GM21367 (cell line): ENCODE data around the gene OSM.
"Not testable (repeated sequence)": the region's sequence is repeated elsewhere in the genome, so short reads cannot be mapped to it uniquely, and the experiment has no call there.

Experiments
- ATAC-seq: cut with Tn5 transposase; IDR thresholded peaks from one replicate; pipeline ENCODE4 v1.9.1; 2021; ENCODE audit not compliant: unreplicated experiment

Gene OSM

DNA sequence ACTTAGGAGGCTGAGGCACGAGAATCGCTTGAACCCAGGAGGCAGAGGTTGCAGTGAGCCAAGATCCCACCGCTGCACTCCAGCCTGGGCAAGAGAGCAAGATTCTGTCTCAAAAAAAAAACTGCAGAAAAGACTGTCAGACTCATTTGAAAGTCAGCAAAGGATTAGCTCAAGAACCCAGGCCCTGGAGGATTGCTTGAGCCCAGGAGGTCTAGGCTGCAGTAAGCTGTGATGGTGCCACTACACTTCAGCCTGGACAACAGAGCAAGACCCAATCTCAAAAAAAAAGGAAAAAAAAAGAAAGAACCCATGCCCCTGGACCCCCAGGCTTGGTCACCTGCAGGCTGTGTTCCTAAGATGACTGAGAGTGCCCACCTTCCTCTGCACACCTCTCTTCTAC is 36.3 kb downstream of the OSM start:
- ATAC-seq, result no peak

DNA sequence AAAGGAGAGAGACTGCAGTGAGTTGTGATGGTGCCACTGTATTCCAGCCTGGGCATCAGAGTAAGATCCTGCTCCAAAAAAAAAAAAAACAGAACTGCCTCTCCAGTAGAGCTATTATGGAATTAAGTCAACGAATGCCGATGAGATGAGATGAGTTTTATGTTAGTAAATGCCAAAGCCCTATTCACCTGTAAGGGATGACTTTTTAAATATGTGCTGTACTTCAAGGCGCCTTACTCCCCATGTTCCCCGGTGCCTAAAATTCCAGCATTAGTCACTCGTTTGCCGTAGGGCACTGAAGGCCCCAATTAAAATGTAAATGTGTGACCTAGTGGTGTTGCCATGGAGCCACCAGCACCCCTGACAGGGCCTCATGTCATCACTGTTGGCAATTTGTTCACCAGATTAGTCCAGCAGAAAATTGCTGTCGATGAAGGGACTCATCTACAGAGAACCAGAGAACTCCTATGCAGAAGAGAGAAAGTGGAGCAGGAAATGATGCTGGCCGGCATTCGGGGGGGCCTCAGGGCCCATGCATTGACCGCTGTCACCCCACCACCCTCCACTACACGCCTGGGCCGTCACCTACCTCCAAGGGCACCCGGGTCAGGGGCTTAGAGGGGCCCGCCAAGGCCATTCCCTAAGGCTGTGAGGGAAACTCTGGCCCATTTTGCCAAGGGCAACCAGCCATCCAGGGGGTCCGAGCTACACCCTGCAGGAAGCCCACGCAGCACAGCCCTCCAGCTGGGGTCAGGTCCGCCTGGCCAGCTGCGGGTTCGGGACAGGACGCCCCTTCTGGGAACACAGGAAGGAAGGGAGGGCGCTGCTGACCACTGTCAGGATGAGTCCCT is 37.9 kb downstream of the OSM start:
- no peak for ATAC-seq

DNA sequence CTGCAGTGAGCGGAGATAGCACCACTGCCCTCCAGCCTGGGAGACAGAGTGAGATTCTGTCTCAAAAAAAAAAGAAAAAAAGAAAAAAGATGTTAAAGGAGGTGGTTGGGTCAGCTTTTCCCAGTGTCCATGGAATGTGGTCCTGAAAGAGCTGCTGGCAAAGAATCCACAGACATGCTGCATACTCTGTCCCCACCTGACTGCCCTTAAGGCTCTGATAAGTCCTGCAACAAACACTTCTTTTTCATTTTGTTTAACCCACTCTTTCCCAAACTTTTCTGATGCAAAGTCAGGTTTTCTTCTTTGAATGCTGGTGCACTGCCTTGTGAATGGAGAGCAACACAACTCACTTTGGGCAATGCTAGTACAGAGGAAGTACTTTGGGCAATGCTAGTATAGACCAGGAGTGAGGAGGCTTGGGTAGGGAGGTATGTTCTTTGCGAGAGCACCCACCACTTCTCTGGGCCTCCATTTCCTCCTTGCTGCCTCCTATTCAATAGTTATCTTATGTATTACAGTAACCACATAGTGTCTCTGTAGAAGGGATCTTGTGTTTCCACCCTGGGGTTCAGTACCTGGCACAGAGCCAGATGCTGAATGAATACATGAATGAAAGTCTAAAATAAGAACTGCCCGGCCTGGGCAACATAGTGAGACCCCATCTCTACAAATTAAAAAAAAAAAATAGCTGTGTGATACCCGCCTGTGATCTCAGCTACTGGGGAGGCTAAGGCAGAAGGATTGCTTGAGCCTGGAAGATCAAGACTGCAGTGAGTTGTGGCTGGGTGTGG is 39.0 kb downstream of the OSM start:
- no peak for ATAC-seq

DNA sequence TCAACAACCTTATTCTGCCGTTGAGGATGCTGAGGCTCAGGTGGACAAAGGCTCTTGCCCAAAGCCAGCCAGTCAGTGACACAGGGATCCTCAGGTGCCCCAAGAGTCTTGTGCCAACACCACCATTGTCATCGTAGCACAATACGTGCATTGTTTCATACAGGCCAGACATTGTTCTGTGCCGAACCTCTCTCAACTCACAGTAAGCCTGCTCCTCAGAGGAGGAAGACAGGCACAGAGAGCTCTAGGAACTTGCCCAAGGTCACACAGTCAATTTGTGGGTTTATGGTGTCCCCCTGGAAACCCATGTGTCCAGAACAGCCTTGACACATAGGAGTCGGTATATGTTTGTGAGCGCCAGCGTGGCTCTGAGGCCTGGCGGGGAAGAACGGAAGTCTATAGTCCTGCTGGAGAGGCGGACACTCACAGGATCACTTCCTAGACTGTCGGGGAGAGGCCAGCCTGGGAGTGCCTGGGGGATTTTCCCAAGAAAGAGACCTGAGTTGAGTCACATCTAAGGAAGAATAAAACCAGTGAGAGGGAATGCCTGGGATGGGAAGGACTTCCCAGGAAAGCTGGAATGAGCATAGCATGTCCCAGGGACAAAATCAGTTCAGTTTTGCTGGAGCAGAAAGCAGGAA is 40.3 kb downstream of the OSM start:
- no peak for ATAC-seq

DNA sequence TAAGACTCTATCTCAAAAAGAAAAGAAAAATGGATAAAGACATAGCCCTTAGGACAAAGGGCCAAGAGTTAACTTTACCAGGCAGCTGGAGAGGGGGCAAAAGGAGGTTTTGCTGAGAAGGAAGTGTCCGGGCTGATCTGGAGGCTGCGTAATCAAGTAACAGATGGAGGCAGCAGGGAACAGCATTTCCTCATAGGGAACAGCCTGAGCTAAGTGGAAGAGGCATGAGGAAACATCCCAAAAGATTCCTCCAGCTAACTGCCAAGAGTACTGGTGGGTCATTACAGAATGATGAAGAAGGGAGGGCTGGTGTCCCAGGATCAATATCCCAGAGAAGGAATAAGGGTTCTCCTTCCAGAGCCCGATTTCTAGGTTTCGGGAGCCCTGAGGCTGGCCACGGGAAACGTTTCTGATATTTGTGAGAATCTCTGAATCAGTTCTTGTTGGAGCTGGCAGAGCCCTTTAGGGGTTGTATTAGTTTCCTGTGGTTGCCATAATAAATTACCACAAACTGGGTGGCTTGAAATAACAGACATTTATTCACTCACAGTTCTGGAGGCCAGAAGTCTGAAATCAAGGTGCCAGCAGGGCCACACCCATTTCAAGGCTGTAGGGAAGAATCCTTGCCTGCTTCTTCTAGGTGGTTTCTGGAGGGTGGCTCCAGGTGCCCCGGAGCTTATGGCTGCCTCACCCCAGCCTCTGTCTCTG is 41.3 kb downstream of the OSM start:
- ATAC-seq, result no peak

DNA sequence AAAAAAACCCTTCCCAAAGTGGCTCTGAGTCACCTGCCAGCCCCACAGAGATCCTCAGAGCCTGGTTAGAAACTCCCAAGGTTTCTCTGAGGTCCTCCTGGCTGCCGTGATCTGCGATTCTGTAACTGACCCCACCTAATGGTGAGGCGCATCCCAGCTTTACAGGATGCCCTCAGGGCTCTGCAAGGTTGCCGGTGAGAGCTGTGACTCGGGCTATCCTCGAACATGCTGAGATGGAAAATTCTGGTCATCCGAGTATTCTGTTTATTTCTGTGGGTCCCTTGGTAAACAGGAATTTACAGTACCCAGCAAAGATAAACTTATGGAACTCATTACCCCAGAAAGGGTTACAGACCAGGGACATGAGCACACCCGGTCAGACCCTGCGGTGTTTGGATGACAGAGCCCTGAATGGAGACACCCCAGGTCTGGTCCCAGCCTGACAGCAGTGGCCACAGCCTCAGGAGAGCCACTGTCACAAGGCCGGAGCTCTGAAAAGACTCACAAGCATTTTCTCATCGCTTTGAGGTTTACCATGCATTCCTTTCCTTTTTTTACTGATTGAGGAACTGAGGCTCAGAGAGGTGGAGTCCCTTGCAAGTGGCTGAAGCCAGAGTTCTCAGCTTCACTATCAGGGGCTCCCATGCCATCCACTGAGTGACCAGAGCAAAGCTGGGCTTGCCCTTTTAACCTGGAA is 42.3 kb downstream of the OSM start:
- ATAC-seq, result no peak

DNA sequence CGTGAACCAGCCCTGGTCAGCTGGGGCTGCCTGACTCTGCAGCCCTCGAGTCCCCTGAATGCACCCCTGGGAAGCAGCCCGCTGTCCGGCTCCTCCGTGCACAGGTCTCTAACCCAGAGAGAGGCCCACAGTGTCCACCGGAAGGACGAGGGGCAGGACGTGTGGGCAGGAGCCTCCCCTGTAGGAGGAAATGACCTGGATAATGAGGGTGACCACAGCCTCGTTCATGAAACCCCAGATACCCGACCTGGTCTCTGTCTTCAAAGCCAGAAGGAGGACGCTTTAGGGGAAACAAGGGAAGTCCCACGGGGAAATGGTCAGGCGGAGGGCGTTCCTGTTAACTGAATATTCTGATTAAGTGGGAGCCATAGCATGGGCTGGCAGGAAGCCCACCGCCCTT is 43.3 kb downstream of the OSM start:
- ATAC-seq, result no peak

DNA sequence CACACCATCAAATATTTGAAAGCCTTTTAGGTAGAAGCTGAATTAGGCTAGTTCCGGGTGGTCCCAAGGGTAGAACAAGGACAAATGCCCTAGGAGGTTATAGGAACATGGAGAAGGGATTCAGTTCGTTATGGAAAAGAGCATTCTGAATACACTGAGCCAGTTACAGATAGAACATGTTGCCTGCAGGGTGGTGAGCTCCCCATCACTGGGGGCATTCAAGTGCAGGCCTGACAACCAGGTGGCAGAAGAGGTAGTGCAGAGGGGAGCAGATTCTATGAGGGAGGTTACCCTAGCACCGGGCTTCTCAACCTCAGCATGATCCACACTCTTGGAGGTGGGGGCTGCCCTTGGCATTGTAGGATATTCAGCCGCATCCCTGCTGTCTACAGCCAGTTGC is 44.3 kb downstream of the OSM start:
- ATAC-seq, result no peak

DNA sequence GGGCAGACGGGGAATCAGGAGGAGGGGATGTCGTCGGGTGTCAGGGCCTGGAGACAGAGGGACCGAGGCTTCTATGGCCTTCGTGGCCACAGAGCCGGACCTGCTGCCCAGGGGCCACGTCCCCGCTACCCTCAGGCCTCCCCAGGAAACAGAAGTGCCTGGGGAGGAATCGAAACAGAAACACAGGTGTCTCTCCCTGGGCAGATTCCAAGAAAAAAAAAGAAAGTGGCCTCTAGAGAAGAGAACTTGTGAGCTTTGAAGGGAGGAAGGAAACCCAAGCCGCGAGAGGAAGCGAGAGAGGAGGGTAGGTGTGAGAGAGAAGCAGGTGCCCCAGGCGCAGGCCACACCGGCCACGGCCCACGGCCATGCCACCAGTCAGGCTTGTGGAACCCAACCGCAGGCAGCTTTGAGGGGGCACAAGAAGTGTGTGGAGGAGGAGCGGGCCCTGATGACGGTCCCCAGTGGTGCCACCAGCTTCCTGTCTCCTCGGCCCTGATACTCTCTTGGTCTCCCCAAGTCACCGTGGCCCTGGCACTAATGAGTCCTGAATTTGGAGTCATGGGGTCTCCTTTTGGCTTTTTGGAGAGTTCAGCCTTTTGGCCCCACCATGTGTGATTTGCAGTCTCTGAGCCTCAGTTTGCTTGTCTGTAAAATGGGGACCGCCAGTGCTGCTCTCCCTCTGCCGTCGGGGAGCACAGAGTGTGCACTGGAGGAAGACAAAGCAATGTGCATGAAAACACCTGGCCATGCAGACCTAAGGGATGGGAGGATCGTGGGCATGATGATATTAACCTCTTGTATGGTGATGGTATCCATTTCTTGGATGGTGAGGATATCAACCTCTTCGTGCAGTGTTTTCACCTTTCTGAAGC is 45.3 kb downstream of the OSM start:
- no peak for ATAC-seq

DNA sequence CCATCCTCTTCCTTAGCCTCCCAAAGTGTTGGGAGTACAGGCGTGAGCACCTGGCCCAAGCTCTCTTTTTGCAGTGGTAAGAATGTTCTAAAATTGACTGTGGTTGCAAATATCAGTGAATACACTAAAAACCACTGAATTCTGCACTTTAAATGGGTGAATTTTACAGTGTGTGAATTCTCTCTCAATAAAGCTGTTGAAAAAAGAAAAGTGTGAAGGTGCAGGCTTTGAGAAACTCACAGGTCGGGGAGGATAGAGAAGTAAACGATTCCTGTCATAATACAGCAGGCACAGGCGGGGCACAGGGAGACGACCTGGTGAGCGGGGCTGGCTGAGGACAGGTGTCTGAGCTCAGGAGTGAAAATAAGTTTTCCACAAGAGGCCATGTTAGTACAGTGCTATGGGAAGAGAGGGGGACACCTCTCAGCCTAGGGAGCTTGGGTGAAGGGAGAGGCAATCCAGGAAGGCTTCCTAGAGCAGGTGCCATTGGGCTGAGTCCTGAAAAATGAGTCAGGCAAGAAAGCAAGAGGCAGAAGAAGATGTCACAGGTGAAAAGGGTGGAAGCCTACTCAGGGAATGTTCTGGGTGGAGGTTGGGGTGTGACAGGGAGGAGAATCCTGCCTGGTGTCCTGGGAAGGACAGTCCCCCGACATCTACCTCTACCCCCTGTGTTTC is 46.2 kb downstream of the OSM start:
- no peak for ATAC-seq

DNA sequence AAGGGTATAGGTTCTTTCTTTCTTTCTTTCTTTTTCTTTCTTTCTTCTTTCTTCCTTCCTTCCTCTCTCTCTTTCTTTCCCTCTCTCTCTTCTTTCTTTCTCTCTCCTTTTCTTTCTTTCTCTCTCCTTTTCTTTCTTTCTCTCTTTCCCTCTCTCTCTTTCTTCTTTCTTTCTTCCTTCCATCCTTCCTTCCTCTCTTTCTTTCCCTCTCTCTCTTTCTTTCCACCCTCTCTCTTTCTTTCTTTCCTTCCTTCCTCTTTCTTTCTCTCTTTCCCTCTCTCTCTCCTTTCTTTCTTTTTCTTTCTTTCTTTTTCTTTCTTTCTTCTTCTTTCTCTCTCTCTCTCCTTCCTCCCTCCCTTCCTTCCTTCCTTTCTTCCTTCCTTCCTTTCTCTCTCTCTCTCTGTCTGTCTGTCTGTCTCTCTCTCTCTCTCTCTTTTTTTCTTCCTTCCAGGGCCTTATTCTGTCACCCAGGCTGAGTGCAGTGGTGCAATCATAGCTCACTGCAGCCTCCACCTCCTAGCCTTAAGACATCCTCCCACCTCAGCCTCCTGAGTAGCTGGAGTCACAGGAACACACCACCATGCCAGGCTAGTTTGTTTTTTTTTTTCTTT is 46.9 kb downstream of the OSM start:
- no peak for ATAC-seq

DNA sequence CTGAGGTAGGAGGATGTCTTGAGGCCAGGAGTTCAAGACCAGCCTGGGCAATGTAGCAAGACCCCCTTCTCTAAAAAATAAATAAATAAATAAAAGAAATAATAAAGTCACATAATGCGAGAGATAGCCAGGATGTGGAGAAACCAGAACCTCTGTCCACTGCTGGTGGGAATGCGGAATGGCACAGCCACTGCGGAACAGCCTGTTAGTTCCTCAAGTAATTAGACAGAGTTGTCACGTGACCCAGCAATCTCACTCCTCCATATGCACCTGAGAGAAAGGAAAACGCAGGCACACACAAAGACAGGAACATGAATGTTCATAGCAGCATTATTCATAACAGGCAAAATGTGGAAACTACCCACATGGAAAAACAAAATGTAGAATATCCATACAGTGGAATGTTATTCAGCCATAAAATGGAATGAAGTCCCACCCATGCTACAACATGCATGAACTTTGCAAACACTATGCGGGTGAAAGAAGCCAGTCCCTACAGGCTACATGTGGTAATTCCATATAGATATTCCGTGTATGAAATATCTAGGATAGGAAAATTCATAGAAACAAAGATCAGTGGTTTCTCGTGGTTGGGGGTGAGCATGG is 47.5 kb downstream of the OSM start:
- ATAC-seq, result no peak

DNA sequence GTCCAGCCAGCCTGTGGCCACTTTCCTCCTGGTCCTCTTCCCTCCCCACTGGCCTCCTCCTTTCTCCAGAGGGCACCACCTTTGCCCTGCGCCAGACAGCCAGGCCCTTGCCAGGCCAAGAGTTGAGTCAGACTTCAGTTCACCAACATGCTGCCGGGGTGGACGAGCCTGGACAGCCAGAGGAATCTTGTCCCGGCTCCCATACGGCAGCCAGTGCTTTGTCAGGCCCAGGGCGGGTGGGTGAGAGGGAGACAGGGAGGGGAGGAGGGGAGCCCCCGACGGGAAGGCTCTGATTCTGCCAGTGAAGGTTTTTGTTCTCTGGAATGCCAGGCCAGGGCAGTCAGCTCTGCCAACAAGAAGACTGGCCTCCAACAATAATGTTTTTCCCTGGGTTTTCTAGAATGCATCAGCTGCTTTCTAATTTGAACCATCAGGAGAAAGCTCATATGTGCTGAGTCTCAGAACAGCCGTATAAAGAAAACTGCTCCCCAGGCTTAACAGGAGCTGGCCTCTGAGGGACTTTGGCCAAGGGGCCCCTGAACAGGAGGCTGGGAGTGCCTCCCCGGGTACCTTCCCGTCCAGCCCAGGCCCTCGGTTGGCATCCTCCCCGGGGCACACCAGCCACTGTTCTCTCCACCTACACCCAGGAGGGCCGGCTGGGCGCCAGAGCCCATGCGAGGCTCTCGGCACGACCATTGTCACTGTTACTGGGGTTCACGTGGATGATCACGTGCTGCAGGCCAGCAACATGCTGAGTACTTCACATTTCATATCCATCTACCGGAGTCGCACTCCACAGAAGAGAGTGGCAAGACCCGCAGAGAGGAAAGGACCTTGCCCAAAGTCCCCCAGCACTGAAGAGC is 48.7 kb downstream of the OSM start:
- ATAC-seq, result no peak

DNA sequence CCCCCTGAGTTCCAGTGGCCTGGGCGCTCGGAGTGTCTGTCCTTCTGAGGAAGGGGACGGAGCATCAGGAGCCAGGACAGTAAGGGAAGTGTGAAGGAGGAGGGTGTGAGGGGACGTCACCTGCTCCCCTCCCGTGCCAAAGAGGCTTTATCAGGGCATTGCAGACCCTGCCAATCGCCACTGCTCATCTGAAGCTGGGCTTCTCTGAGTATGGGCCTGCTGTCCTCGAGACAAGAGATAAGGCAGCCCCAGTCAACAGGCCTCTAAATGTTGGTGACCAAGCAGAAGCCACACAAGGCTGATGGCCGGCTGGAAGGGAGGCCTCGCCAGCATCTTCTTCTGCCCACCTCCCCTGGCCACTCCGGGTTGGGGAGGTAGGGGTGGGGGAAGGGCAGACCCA is 49.9 kb downstream of the OSM start:
- ATAC-seq, result no peak

DNA sequence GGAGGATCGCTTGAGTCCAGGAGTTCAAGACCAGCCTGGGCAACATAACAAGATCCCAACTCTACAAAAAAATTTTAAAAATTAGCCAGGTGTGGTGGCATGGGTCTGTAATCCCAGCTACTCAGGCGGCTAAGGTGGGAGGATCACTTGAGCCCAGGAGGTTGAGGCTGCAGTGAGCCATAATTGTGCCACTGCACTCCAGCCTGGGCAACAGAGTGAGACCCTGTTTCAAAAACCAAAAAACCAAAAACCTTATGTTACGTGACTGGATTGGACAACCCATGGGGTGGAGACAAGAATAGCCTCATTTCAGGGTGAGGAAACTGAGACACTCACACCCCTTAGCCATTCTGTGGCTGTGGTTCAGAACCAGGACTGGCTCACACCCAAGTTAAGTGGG is 50.4 kb downstream of the OSM start:
- ATAC-seq, result not testable (repeated sequence)

DNA sequence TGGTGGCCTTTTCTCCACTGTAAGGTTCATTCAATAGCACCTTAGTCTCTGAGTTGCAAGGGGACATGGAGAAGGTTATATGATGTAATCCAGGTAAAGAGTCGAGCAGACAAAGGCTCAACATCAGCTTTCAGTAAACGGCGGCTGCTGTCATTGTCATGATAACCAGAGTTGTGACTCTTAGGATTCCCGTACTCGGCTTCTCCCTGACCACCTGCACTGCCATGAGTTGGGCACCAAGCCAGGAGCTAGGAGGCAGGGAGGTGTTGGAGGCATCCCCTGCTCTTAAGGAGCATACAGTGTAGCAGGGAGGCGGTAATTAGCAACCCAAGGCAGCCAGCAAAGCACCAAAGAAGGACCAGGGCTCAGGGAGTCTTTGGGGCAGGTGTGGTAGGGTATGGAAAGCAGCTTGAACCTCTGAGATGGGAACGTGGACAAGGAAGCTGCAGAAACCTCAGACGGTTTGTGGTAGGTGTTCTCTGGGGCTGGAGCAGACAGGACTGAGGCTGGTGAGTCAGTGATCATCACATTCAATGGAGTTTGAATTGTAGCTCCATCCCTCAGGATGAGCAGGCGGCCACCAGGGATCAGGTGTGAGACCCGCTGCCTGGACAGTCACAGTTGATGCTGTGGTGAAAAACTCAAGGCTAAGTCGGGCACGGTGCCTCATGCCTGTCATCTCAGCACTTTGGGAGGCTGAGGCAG is 51.8 kb downstream of the OSM start:
- ATAC-seq, result no peak

DNA sequence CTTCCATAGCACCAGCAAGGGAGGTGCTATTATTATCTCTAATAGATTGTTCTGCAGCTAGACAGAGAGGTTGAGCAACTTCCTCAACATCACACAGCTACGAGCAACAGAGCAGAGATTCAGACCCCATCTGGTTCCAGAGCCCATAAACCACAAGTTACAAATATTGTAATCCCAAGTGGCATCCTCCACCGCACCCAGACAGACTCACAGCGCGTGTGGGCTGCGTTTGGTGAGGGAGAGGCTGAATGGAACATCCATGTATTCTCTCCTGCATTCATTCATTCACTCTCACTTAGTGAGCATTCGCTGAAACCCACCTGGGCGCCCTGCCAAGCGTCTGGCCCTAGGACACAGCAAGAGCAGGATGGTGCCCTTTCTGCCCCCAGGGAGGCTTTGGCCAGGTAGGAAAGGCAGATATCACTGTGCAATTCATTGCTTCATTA is 53.6 kb downstream of the OSM start:
- no peak for ATAC-seq
